NCI-H446 treated with DMSO at 0.1 percent for 48 hours (cell line): Measurements from ENCODE around the gene PLAAT4.
"Not testable (repeated sequence)": the region's sequence is repeated elsewhere in the genome, so short reads cannot be mapped to it uniquely, and the experiment has no call there.

Experiments
- DNase-seq: peaks from one replicate; lab custom pipeline; 2025; lab: John Stamatoyannopoulos, UW

PLAAT4 gene

GRCh38 chr11:63547061-63547460 lies 10.5 kb downstream of the PLAAT4 start:
- DNase-seq, result no peak

DNA sequence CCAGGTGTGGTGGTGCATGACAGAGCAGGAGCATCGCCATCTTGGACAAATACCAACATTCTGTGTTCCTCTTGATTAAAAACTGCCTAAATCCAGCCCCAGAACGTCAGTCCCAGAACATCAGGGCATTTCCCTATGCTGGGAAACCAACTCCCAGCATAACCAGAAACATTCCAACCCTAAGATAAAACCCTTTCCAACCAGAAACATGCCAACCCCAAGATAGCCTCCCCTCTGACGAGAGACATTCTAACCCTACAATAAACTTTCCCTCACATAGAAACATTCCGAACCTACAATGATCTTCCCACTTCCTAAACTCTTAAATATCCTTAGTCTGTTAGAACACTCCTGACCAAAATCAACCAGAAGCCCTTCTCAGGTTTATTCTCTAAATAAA lies 11.6 kb downstream of the PLAAT4 start:
- no peak for DNase-seq

DNA sequence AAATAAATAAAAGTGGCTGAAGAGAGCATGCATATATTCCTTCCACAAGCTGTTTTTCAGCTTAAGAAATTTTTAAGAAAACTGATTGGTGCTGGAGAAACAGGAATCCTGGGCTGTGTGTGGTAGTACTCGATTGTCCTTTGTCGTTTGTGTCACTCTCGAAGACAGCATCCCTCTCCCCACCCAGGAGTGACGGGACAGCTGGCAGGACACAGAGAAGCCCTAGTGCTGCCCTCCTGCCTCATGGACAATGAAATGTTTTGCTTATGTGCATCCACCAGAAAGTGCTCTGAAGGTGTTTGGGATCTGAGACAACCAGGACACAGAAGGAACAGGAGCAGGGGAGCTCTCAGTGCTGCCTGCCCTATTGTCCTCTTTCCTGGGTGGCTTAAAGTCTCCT lies 12.8 kb downstream of the PLAAT4 start:
- DNase-seq, result no peak

- DNase-seq, result not testable (repeated sequence)
Observed at GRCh38 chr11:63550156-63550700, 13.6 kb downstream of the PLAAT4 start.

- DNase-seq, result no peak
Observed at GRCh38 chr11:63551091-63551888, 14.7 kb downstream of the PLAAT4 start.

DNA sequence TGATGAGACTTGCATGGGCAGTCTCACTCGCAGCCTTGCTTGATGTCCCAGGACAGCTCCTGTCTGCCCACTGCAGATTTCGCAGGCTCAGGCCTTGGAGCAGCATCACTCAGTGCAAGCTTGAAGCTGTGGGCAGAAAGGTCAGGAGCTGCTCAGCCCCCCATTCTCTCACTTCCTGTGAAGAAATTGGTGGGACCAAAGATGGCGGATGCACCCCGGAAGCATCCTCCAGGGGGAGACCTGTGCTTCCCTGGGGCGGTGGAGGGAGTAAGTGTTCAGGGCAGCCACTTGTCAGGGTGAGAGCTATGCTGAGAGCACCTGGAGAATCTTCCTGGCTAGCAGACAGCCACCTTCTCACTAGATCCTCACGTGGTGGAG lies 15.3 kb downstream of the PLAAT4 start:
- DNase-seq, result no peak

DNA sequence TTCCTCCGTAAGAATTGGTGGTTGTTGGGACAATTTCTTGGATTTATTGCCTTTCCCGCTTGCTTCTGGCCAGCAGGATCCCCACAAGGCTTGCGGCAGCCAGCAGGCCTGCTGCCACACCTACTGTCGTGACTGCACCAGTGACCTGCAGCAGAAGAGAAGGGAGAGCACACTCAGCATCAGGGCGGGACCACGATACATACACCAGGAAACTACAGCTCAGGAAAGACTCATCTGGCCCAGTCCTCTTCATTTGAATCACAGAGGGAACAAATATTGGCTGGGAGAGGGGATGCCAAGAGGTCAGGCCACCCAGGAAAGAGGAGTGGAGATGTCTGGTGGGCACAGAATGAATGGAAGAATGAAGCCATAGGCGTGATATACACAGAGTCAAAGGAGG lies 16.3 kb downstream of the PLAAT4 start:
- DNase-seq, result no peak

- DNase-seq, result no peak
Observed at GRCh38 chr11:63553759-63554158, 17.2 kb downstream of the PLAAT4 start.

DNA sequence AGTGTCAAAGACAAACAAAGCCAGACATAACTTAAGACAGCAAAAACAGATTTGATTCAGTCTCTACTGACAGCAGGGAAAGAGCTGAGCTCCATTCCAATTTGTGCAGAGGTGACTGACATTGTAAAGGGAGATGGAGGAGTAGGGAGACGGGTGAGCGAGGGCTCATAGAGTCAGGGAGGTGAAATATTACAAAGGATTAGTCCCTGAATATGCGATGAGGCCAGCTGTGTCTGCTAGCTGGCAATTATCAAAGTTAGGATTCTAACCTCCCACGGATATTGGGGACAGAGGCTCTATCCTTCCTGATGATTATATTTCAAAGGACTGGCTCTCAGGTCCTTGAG lies 18.2 kb downstream of the PLAAT4 start:
- DNase-seq, result no peak

- no peak for DNase-seq
Observed at GRCh38 chr11:63556404-63557013, 19.9 kb downstream of the PLAAT4 start.

- no peak for DNase-seq
Observed at GRCh38 chr11:63557570-63557969, 21.0 kb downstream of the PLAAT4 start.

- no peak for DNase-seq
Observed at GRCh38 chr11:63558459-63559157, 22.0 kb downstream of the PLAAT4 start.

DNA sequence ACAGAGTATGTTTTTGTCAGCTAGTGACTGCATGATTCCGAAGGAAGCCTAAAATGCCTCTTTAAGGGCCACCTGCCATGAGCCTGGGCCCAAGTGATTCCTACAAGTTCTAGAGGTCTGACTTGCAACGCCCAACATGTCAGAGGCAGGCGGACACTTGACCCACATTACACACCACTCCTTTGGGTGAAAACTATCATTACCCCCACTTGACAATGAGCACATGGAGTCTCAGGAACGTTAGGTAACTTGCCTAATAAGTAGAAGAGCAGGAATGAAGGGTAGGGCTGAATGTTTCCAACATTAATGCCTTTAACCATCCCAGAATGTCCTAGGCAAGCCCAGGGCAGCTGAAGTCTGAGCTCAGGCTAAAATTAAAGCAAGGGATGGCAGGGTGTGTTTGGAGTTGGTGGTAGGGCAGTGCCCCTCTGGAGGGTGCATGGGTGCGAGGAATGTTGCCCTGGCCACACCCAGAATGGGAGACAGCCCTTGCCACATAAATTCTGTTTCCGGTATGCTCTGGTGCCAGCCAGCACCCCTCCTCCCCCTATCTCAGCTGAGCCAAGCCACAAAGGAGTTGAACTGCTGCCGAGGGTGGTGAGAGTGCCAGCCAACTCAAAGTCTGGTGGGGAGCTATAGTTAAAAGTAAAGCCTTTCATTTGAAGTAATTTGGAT lies 24.0 kb downstream of the PLAAT4 start:
- no peak for DNase-seq

- DNase-seq, result no peak
Observed at GRCh38 chr11:63563201-63564055, 26.8 kb downstream of the PLAAT4 start, which contains the start of gene PLAAT2. Gene PLAAT2 (minus strand): TSS chr11:63563379. CDS start chr11:63563324, 55 bp downstream.

DNA sequence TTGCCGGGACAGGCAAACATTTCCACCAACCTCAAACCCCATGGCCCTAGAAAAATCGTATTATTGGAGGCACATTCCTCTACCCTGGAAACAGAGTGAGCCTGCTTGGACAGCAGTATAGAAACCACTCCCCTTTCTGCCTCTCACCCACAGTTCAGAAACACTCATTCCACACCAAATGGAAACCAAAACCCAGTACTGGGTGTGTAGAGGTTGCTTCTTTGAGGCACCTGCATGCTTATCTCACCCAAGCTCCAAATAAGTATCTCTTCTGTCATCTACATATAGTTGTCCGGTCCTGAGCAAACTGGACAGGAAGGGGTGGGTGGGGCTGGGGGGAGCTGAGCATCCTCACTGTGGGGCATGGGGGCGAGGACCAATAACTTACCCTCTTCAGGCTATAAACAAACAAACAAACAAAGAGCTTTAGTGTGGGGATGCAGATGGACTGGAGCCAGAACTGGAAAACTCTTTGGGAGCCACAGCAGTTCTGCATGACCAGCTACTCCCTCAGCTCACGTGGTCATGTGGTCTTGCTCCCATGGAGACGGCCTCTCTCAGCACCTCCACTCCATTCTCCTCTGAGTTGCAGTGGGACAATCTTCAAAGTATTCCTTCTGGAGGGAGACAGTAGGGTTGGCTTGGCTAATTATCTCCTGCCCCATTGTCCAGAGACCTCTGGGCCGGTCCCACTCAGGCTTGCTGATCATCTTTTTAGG lies 27.6 kb downstream of the PLAAT4 start:
- DNase-seq, result no peak

DNA sequence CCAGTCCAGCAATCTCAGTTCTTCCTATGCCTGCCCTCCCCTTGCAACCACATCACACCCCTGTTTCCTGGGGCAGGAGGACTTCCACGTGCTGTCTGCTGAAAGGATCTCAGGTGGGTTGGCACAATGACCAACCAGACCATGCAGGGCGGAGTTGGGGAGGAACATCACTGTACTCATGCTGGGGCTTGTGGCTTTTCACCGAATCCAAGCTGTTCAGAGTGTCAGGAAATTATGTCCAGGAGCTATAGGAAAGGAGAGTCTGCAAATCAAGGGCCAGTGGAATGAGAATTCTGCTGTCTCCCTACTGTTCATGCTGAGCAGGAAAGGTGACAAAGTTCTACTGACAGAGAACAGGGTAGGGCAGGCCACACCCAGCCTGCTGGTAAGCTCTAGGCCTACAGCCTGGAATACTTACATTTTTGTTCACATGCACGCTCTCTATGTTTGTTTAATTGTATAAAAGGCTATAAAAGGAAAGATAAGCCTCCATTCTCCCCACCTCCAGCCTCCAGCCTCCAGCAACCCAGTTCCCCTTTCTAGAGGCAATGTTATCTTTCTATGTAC lies 28.3 kb downstream of the PLAAT4 start:
- DNase-seq, result no peak

DNA sequence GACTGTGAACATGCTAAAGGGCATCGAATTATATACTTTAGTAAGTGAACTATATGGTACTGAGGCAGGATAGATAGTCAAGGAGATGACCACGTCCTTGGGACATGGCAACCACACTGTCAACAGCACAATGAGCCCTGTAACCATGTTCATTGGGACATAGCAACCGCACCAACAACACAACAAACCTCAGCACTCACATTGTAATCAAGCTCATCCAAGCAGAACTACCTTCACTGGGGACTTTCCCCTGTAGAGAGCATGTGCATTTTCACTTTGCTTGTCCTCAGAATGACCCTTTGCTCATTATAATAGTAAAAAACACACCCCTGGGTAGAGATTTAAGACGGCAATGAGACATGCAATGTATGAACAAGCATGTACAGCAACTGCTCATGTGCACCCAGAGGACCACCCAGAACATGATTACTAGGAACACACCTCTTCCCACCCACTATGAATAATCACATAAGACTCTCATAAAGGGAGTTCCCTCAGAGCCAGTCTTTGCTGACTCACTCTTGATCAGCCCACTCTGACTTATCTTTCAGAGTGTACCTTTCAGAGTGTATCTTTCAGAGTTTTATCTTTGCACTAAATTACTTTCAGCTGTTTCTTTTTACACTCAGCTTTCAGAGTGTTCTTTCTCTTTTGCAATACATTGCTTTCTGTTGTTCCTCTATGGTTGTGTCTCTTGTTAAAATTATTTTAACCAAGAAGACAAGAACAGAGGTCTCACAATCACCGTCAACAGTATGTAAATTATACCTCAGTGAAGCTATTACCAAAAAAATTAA lies 30.6 kb downstream of the PLAAT4 start:
- DNase-seq, result no peak

GRCh38 chr11:63569570-63569969 lies 33.0 kb downstream of the PLAAT4 start:
- no peak for DNase-seq

DNA sequence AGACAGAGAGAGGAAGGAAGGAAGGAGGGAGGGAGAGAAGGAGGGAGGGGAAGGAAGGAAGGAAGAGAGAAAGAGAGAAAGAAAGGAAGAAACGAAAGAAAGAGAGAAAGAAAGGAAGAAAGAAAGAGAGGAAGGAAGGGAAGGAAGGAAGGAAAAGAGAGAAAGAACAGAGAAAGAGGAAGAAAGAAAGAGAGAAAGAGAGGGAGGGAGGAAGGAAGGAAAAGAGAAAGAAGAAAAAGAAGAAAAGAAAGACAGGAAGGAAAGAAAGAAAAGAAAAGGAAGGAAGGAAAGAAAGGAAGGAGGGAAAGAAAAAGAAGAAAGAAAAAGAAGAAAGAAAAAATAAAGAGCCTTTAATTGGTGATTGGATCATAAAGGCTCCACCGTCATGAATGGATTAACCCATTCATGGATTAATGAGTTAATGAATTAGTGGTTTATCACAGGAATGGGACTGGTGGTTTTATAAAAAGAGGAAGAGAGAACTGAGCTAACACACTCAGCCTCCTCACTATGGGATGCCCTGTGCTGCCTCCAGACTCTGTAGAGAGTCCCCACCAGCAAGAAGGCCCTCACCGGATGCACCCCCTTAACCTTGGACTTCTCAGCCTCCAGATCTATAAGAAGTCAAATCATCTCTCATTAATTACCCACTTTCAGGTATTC lies 35.5 kb downstream of the PLAAT4 start:
- no peak for DNase-seq
